Breast epithelium (tissue), 3 donors: Measurements from ENCODE around the gene CST5.

Experiments
- POLR2A ChIP-seq: fragments of 450-650 bp; IDR thresholded peaks from one replicate; pipeline ENCODE4 v1.6.1; 2016; ENCODE audit warnings: antibody characterized with exemption, mild to moderate bottlenecking, moderate library complexity
- POLR2AphosphoS5 ChIP-seq, 3 donors: sonication (generic); formaldehyde crosslinking; IDR thresholded peaks; one replicate each; pipeline ENCODE4 v1.6.1; 2017; ENCODE audit warnings: antibody characterized with exemption in 3 of 3

DNA sequence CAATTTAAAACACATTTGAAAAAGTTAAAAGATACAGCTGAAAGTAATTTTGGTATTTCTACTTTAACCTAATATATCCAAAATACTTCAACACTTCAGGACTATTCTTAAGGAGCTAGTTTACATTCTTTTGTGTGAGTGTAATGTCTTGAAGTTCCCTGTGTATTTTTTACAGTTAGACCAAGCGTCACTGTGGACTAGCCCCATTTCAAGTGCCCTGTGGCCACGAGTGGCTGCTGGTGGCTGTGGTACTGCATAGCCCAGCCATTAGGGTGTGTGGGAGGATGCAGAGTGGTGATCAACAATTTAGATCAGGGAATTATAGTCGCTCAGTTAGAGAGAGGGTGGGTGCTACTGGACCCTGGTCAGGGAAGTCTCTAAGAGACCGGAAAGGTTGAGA, 869 bp upstream of the CST5 start:
- TF ChIP-seq POLR2AphosphoS5 (IDR thresholded peaks at IDR 0.05) (no peak), POLR2A (no peak)
